Peyer's patch (tissue), 4 donors: ENCODE data around the gene RAB27B. TPM values are rescaled to one million over a fixed set of nuclear protein-coding genes. Genes with fewer than 3 reads are reported as not detected.

Experiments
- DNase-seq, 3 donors: peaks; one replicate each; pipeline ENCODE4 v3.0.0-alpha.2; 2017 to 2019
- H3K27ac ChIP-seq, 4 donors: fragments of 200-600 bp; sonication (generic); one replicate each; pipeline ENCODE4 v1.5.1; 2016 to 2019
- H3K27me3 ChIP-seq, 2 donors: fragments of 200-600 bp; sonication (generic); one replicate each; pipeline ENCODE4 v1.5.1; 2019
- H3K36me3 ChIP-seq, 3 donors: fragments of 200-600 bp; sonication (generic); one replicate each; pipeline ENCODE4 v1.5.1; 2016 to 2019
- H3K4me1 ChIP-seq, 4 donors: fragments of 200-600 bp; sonication (generic); one replicate each; pipeline ENCODE4 v1.5.1; 2016 to 2019
- H3K4me3 ChIP-seq, 4 donors: fragments of 200-600 bp; sonication (generic); 1 replicate in 3 of 4; 2 replicates in 1 of 4; pipeline ENCODE4 v1.5.1; 2016 to 2019; ENCODE audit warnings: mild to moderate bottlenecking in 1 of 4
- H3K9me3 ChIP-seq, 4 donors: fragments of 200-600 bp; sonication (generic); one replicate each; pipeline ENCODE4 v1.5.1; 2016 to 2019; ENCODE audit warnings: mild to moderate bottlenecking in 1 of 4
- POLR2A ChIP-seq, 2 donors: fragments of 450-650 bp; IDR thresholded peaks; one replicate each; pipeline ENCODE4 v1.5.1; 2017; ENCODE audit warnings: antibody characterized with exemption in 2 of 2, mild to moderate bottlenecking in 2 of 2, moderate library complexity in 2 of 2
- total RNA-seq, 4 donors: library from RNA; depleted of rRNA; stranded (reverse); fragments of >200 nt; gene quantifications; one replicate each; pipeline ENCODE4 v1.1.0, GENCODE V29; 2016
- TF ChIP-seq, protein P1 (sequence below), 6 experiments: fragments of 450-650 bp in 4 of 6; fragments of 200-600 bp in 2 of 6; sonication (generic) in 1 of 6; IDR thresholded peaks; one replicate each; pipeline ENCODE4 v1.5.1; 2017 to 2019; ENCODE audit warnings: antibody characterized with exemption in 6 of 6, mild to moderate bottlenecking in 3 of 6, moderate library complexity in 1 of 6

Gene RAB27B
- total RNA-seq, 4 donors from 2014 or later: 2.5 to 7.1 (median 4.7) TPM

DNA sequence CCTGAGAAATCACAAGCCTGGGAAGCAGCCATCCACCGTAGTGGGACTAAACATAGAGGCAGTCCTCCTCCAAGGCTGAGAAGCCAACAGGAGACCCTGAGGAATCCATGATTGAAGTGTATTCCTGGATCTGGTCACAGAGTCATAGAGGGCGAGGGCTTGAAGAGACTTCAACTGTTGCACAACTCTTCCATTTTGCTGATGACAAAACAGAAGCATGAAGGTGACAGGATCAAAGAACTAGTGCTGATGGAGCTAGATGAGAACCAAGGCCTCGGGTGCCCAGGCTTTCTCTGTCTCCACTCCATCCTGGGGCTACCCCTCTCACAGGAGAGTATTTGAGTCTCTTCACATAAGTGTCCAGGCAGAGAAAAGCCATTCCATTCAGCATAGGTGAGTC, 30.1 kb upstream of the RAB27B start:
- no peaks in the 10 kb centered on the region for H3K9me3 ChIP-seq
- H3K4me3 ChIP-seq: no peak overlapping the region
- H3K27me3 ChIP-seq: no peaks in the 10 kb centered on the region
- H3K27ac ChIP-seq: no peak overlapping the region
- DNase-seq: no peak
- H3K36me3 ChIP-seq: no peaks in the 10 kb centered on the region
- no peaks in the 10 kb centered on the region for H3K4me1 ChIP-seq
- TF ChIP-seq POLR2A (IDR thresholded peaks at IDR 0.05): no peak
- TF ChIP-seq, protein P1, sequence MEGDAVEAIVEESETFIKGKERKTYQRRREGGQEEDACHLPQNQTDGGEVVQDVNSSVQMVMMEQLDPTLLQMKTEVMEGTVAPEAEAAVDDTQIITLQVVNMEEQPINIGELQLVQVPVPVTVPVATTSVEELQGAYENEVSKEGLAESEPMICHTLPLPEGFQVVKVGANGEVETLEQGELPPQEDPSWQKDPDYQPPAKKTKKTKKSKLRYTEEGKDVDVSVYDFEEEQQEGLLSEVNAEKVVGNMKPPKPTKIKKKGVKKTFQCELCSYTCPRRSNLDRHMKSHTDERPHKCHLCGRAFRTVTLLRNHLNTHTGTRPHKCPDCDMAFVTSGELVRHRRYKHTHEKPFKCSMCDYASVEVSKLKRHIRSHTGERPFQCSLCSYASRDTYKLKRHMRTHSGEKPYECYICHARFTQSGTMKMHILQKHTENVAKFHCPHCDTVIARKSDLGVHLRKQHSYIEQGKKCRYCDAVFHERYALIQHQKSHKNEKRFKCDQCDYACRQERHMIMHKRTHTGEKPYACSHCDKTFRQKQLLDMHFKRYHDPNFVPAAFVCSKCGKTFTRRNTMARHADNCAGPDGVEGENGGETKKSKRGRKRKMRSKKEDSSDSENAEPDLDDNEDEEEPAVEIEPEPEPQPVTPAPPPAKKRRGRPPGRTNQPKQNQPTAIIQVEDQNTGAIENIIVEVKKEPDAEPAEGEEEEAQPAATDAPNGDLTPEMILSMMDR (IDR thresholded peaks at IDR 0.05): no peak

GRCh38 chr18:54801374-54801773, 26.9 kb upstream of the RAB27B start:
- no peaks in the 10 kb centered on the region for H3K27me3 ChIP-seq
- H3K4me1 ChIP-seq: no peaks in the 10 kb centered on the region
- TF ChIP-seq, protein P1 (IDR thresholded peaks at IDR 0.05): no peak
- TF ChIP-seq POLR2A (IDR thresholded peaks at IDR 0.05): no peak
- no peak for DNase-seq
- no peak overlapping the region for H3K4me3 ChIP-seq
- no peak overlapping the region for H3K27ac ChIP-seq
- no peaks in the 10 kb centered on the region for H3K36me3 ChIP-seq
- H3K9me3 ChIP-seq: no peaks in the 10 kb centered on the region

DNA sequence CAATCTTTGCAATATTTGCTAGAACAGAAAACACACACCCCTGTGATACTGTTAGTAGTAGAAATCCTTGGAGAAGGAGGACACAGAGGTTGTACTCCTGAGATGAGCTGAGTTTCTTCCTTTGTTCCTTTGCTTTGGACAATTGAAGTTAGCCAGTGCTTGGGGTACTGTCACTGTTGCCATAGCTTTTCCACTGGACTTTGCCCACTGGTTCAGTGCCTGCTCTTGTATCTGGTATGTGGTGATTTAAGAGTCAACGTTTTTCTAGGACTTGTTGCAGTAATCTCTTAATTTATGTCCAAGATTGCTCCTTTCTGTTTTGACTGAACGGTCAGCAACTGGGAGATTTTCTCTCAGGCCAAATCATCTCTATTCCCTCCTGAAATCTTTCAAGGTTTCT, 26.1 kb upstream of the RAB27B start:
- Histone ChIP-seq H3K27ac (no peak overlapping the region), H3K27me3 (no peaks in the 10 kb centered on the region), H3K4me3 (no peak overlapping the region), H3K4me1 (no peaks in the 10 kb centered on the region), H3K36me3 (no peaks in the 10 kb centered on the region), H3K9me3 (no peaks in the 10 kb centered on the region)
- no peak for DNase-seq
- TF ChIP-seq, protein P1 (IDR thresholded peaks at IDR 0.05): no peak
- no peak for TF ChIP-seq POLR2A (IDR thresholded peaks at IDR 0.05)

DNA sequence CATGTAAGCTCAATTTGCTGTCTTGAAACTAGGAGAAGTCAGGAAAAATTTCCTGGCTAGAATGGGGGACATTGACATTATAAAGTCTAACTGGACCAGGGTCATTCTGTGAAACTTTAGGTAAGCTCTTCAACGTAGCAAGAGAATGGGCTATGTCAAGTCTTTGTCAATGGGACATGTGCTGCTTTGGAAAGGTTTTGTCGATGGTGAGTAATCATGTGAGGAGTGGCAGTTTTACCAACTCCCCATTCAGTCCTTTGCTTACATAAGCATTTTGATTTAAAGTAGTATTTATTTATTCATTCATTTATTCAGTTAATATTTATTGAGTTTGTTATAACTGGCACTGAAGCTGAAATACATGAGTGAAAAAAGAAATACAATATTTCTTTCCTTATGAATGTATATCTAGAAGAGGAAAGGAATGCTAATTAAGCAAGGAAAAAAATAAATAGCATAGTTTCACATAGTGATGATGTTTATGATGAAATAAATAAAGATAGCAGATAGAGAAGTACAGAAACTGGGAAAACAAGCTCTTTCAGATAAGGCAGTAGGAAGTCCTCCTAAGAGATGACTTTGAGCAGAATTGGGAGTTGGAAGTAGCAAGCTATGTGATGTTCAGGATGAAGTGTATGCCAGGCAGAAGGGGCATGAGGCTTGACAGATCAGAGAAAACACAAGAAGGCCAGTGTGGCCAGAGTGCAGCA, 25.4 kb upstream of the RAB27B start:
- H3K27me3 ChIP-seq: no peaks in the 10 kb centered on the region
- no peak for DNase-seq
- H3K36me3 ChIP-seq: no peaks in the 10 kb centered on the region
- no peaks in the 10 kb centered on the region for H3K9me3 ChIP-seq
- no peaks in the 10 kb centered on the region for H3K4me1 ChIP-seq
- no peak overlapping the region for H3K4me3 ChIP-seq
- TF ChIP-seq POLR2A (IDR thresholded peaks at IDR 0.05): no peak
- TF ChIP-seq, protein P1 (IDR thresholded peaks at IDR 0.05): no peak
- no peak overlapping the region for H3K27ac ChIP-seq

DNA sequence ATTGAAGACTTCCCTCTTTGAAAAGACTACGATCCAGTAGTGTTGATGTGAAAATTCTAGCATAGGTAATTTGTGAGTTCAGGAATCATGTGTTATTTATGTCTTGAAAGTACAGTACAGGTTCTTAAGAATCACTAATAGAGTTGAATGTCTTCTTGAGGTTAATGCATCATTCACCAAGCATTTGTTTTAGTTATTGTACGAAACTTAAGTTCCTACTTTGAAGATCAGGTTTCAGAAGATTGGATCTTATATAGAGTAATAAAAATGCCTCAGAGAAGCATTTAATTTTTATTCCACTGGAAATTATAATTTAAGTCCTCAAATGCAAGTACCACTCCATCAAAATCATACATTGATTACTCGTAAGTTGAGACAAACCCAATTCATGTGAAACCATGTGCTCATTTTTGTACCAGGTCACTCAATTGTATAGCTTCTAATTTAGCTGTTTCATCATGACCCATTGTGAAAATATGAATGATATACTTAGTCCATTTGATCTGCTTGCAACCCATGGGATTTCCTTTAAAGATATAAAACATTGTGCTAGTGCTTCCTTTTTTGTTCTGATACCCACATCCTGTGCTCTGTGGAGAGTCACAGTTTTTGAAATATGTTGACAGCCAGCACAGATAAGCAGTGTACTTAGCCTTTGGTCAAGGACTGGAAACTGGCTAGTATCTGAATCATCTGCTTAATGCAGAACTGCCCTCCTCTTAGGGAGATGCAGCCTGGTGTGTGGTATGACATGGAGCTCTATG, 22.5 kb upstream of the RAB27B start:
- no peaks in the 10 kb centered on the region for H3K9me3 ChIP-seq
- TF ChIP-seq, protein P1 (IDR thresholded peaks at IDR 0.05): no peak
- TF ChIP-seq POLR2A (IDR thresholded peaks at IDR 0.05): no peak
- H3K4me3 ChIP-seq: no peak overlapping the region
- no peak overlapping the region for H3K27ac ChIP-seq
- DNase-seq: no peak
- no peaks in the 10 kb centered on the region for H3K27me3 ChIP-seq
- no peaks in the 10 kb centered on the region for H3K36me3 ChIP-seq
- H3K4me1 ChIP-seq: no peaks in the 10 kb centered on the region
